ENCODE data around the gene KRTDAP. TPM values are rescaled to one million over a fixed set of nuclear protein-coding genes. Genes with fewer than 3 reads are reported as not detected.

The KRTDAP gene
- total RNA-seq, 1 donor from 2014 or later: not detected

DNA sequence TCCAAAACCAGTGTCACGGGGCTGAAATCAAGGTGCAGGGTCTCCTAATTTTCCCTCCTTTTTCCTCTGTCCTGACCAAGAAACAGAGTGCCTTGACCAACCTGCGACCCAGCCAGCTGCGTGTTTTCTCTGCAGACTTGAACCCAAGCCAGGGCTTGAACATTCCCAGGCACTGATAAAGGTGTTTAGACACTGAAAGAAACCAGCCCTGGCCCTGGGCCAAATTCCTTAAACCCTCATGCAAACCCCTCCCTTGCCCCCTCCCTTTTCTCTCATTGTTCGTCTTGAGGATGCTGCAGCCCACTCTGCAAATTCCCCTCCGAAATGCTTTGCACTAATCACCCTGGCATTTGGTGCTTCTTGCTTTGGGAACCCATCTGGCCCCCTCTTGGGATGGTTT lies 51.7 kb downstream of the KRTDAP start:
- Histone ChIP-seq H3K36me3 (no peaks in the 10 kb centered on the region), H3K9me3 (replicated peaks) (no peaks in the 10 kb centered on the region), H3K4me1 (peaks cover 41% of the 10 kb centered on the region), H3K4me3 (no peak overlapping the region), H3K27ac (replicated peaks) (no peak overlapping the region), H3K27me3 (ENCODE audit: low read depth) (no peaks in the 10 kb centered on the region)
- TF ChIP-seq CTCF (IDR thresholded peaks at IDR 0.05; ENCODE audit: borderline replicate concordance): no peak
- no peak for DNase-seq
- intact Hi-C loops (cut with micrococcal nuclease): no loop called here

- intact Hi-C loops (cut with micrococcal nuclease): no loop called here
- Histone ChIP-seq H3K4me1 (peaks cover 41% of the 10 kb centered on the region), H3K27me3 (ENCODE audit: low read depth) (no peaks in the 10 kb centered on the region), H3K4me3 (no peak overlapping the region), H3K9me3 (replicated peaks) (no peaks in the 10 kb centered on the region), H3K27ac (replicated peaks) (no peak overlapping the region), H3K36me3 (no peaks in the 10 kb centered on the region)
- DNase-seq: no peak
- no peak for TF ChIP-seq CTCF (IDR thresholded peaks at IDR 0.05; ENCODE audit: borderline replicate concordance)
These were observed 52.2 kb downstream of the KRTDAP start for GRCh38 chr19:35438096-35438495.

DNA sequence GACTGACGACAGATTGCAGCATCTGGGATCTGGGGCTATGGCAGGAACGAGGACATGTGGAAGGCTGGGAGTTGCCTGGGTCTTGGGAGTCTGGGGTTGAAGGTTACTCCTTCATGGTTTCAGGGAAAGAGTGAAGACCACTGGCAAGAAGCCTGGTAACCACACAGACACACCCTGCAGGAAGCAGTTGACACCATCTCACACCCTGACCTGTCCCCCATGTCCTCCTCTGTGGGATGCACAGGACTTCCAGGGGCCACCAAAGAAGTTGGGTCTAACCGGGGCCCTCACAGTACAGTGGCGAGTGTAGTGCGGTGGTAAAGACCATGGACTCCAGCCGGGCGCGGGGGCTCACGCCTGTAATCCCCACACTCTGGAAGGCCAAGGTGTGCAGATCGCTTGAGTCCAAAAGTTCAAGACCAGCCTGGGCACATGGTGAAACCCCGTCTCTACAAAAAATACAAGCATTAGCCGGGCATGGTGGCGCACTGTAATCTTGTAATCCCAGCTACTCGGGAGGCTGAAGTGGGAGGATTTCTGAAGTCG lies 52.8 kb downstream of the KRTDAP start:
- DNase-seq: no peak
- Histone ChIP-seq H3K27me3 (ENCODE audit: low read depth) (no peaks in the 10 kb centered on the region), H3K27ac (replicated peaks) (peak overlapping the region; percentile 55), H3K4me3 (no peak overlapping the region), H3K4me1 (peaks cover 41% of the 10 kb centered on the region), H3K9me3 (replicated peaks) (no peaks in the 10 kb centered on the region), H3K36me3 (no peaks in the 10 kb centered on the region)
- intact Hi-C loops (cut with micrococcal nuclease): no loop called here
- TF ChIP-seq CTCF (IDR thresholded peaks at IDR 0.05; ENCODE audit: borderline replicate concordance): no peak

Other genes with a start within 250 kb of the KRTDAP start
- 4.5 TPM for gene LSR, start 241.5 kb downstream of the KRTDAP start, total RNA-seq
- 147 TPM for gene USF2, start 221.5 kb downstream of the KRTDAP start, total RNA-seq
- not detected for gene HAMP, start 207.9 kb downstream of the KRTDAP start, total RNA-seq
- gene MAG, start 198.3 kb downstream of the KRTDAP start, total RNA-seq: not detected
- gene CD22, start 161.3 kb downstream of the KRTDAP start, total RNA-seq: not detected
- not detected for gene FFAR1, start 142.6 kb downstream of the KRTDAP start, total RNA-seq
- gene FFAR3, start 132.0 kb downstream of the KRTDAP start, total RNA-seq: not detected
- not detected for gene GPR42, start 119.4 kb downstream of the KRTDAP start, total RNA-seq
- 0.27 TPM for gene FFAR2, start 42.2 kb downstream of the KRTDAP start, total RNA-seq
- 7.9 TPM for gene DMKN, start 23.2 kb upstream of the KRTDAP start, total RNA-seq
- gene SBSN, start 37.8 kb upstream of the KRTDAP start, total RNA-seq: not detected
- not detected for gene GAPDHS, start 43.0 kb upstream of the KRTDAP start, total RNA-seq
- gene TMEM147, start 55.2 kb upstream of the KRTDAP start, total RNA-seq: 84.3 TPM
- gene ATP4A, start 73.2 kb upstream of the KRTDAP start, total RNA-seq: not detected
- gene PMIS2, start 95.7 kb upstream of the KRTDAP start, total RNA-seq: not detected
- 3.7 TPM for gene HAUS5, start 122.3 kb upstream of the KRTDAP start, total RNA-seq
- 52.7 TPM for gene RBM42, start 138.6 kb upstream of the KRTDAP start, total RNA-seq
- gene ETV2, start 151.3 kb upstream of the KRTDAP start, total RNA-seq: 0.33 TPM
- 1,365 TPM for gene COX6B1, start 157.9 kb upstream of the KRTDAP start, total RNA-seq
- not detected for gene UPK1A, start 176.1 kb upstream of the KRTDAP start, total RNA-seq
- gene ZBTB32, start 214.1 kb upstream of the KRTDAP start, total RNA-seq: not detected
- gene KMT2B, start 227.5 kb upstream of the KRTDAP start, total RNA-seq: 12.8 TPM

All from left ventricle myocardium inferior (tissue), 1 donor.